Esophagus squamous epithelium (tissue), 5 donors: Measurements from ENCODE around the gene LYRM2. TPM values are rescaled to one million over a fixed set of nuclear protein-coding genes. Genes with fewer than 3 reads are reported as not detected.

Source experiments
- DNase-seq: peaks from one replicate; lab custom pipeline; 2025; lab: John Stamatoyannopoulos, UW
- H3K27ac ChIP-seq, 4 donors: fragments of 200-600 bp; sonication (generic); one replicate each; pipeline ENCODE4 v1.5.1; 2016 to 2019; ENCODE audit warnings: mild to moderate bottlenecking in 1 of 4
- H3K27me3 ChIP-seq, 4 donors: fragments of 200-600 bp; sonication (generic); 1 replicate in 3 of 4; 2 replicates in 1 of 4; pipeline versions ENCODE4 v1.5.1 to v1.6.0; 2017 to 2021; ENCODE audit warnings: antibody characterized with exemption in 1 of 4
- H3K36me3 ChIP-seq, 3 donors: fragments of 200-600 bp; sonication (generic); one replicate each; pipeline ENCODE4 v1.5.1; 2016 to 2019
- H3K4me1 ChIP-seq, 3 donors: fragments of 200-600 bp; sonication (generic); one replicate each; pipeline ENCODE4 v1.5.1; 2017 to 2019
- H3K4me3 ChIP-seq, 4 donors: fragments of 200-600 bp; sonication (generic); 1 replicate in 3 of 4; 2 replicates in 1 of 4; pipeline ENCODE4 v1.5.1; 2016 to 2019; ENCODE audit warnings: mild to moderate bottlenecking in 2 of 4, moderate library complexity in 1 of 4
- H3K9me3 ChIP-seq, 3 donors: fragments of 200-600 bp; sonication (generic); one replicate each; pipeline ENCODE4 v1.5.1; 2016 to 2019
- POLR2A ChIP-seq, 4 donors: fragments of 450-650 bp; IDR thresholded peaks; one replicate each; pipeline ENCODE4 v1.6.1; 2017; ENCODE audit warnings: antibody characterized with exemption in 4 of 4, mild to moderate bottlenecking in 4 of 4, moderate library complexity in 3 of 4
- WGBS, 2 donors: methylation state at CpG; one replicate each; pipeline ENCODE4 v1.1.5; 2018; 5-methylcytosine and 5-hydroxymethylcytosine counted together
- intact Hi-C: fragments of 100-400 bp; cut with DNase I; formaldehyde crosslinking; loops from one replicate; pipeline ENCODE4 v1.15.0; 2022
- total RNA-seq, 4 donors: library from RNA; depleted of rRNA; stranded (reverse); fragments of >200 nt; gene quantifications; one replicate each; pipeline ENCODE4 v1.1.0, GENCODE V29; 2016
- TF ChIP-seq, protein P1 (sequence below), 6 experiments: fragments of 450-650 bp in 4 of 6; fragments of 200-600 bp in 2 of 6; sonication (generic) in 2 of 6; IDR thresholded peaks; one replicate each; pipeline ENCODE4 v1.5.1; 2016 to 2019; ENCODE audit warnings: antibody characterized with exemption in 6 of 6, mild to moderate bottlenecking in 4 of 6, moderate library complexity in 4 of 6
- donor health status: DM: yes; HTN: yes; CAD: no.

Gene LYRM2
- total RNA-seq, 4 donors from 2014 or later: 4.6 to 16.6 (median 15.1) TPM

DNA sequence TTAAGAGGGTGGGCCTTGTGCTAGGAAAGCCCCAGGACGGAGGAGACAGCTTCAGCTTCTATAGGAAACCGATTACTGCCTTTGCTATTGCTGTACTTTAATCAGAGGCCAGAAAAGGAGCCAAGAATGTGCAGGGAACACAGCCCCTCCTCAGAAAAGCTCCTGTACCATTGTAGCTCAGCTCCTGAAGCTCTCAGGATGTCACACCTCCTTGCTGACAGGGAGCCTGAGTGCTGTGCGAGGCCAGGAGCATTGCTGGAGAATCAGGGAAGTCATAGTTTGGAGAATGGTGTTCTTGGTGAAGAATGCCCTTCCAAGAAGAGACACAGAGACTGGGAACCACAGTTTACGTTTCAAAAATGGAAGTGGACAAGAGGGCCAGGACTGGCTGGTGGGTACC lies 46.8 kb downstream of the LYRM2 start:
- no peak for DNase-seq
- no peak for TF ChIP-seq POLR2A (IDR thresholded peaks at IDR 0.05)
- TF ChIP-seq, protein P1, sequence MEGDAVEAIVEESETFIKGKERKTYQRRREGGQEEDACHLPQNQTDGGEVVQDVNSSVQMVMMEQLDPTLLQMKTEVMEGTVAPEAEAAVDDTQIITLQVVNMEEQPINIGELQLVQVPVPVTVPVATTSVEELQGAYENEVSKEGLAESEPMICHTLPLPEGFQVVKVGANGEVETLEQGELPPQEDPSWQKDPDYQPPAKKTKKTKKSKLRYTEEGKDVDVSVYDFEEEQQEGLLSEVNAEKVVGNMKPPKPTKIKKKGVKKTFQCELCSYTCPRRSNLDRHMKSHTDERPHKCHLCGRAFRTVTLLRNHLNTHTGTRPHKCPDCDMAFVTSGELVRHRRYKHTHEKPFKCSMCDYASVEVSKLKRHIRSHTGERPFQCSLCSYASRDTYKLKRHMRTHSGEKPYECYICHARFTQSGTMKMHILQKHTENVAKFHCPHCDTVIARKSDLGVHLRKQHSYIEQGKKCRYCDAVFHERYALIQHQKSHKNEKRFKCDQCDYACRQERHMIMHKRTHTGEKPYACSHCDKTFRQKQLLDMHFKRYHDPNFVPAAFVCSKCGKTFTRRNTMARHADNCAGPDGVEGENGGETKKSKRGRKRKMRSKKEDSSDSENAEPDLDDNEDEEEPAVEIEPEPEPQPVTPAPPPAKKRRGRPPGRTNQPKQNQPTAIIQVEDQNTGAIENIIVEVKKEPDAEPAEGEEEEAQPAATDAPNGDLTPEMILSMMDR (IDR thresholded peaks at IDR 0.05): no peak
- intact Hi-C loops: no loop called here
- no peaks in the 10 kb centered on the region for H3K9me3 ChIP-seq
- WGBS, 2 donors: 92 to 100% methylated on average over 2 to 3 of the region's 4 CpGs
- H3K4me3 ChIP-seq: no peak overlapping the region
- no peak overlapping the region for H3K27ac ChIP-seq
- H3K36me3 ChIP-seq: no peaks in the 10 kb centered on the region
- H3K4me1 ChIP-seq: no peaks in the 10 kb centered on the region
- H3K27me3 ChIP-seq: no peaks in the 10 kb centered on the region

DNA sequence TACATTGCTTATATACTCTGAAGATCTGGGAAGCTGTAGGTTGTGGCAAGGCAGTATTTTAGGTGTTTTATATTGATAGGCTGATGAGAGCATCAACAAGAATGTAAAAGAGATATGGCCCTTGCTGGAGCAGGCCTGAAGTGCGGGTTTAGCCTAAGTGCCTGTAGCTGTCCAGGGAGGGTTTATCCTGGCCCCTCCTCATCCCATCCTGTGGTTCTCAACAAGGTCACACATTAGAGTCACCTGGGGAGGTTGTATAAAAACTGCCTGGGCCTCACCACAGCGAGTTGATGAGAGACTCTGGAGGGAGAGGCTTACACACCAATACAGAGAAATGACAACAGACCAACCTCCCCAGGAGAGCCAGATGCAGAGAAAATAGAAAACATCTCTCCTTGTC lies 48.4 kb downstream of the LYRM2 start:
- no peak for TF ChIP-seq POLR2A (IDR thresholded peaks at IDR 0.05)
- TF ChIP-seq, protein P1 (IDR thresholded peaks at IDR 0.05): no peak
- intact Hi-C loops: no loop called here
- no peaks in the 10 kb centered on the region for H3K4me1 ChIP-seq
- no peak overlapping the region for H3K4me3 ChIP-seq
- no peak overlapping the region for H3K27ac ChIP-seq
- no peak for DNase-seq
- H3K9me3 ChIP-seq: no peaks in the 10 kb centered on the region
- no peaks in the 10 kb centered on the region for H3K27me3 ChIP-seq
- 63 to 100% methylated on average over 1 to 2 of the region's 2 CpGs for WGBS, 2 donors
- no peaks in the 10 kb centered on the region for H3K36me3 ChIP-seq

DNA sequence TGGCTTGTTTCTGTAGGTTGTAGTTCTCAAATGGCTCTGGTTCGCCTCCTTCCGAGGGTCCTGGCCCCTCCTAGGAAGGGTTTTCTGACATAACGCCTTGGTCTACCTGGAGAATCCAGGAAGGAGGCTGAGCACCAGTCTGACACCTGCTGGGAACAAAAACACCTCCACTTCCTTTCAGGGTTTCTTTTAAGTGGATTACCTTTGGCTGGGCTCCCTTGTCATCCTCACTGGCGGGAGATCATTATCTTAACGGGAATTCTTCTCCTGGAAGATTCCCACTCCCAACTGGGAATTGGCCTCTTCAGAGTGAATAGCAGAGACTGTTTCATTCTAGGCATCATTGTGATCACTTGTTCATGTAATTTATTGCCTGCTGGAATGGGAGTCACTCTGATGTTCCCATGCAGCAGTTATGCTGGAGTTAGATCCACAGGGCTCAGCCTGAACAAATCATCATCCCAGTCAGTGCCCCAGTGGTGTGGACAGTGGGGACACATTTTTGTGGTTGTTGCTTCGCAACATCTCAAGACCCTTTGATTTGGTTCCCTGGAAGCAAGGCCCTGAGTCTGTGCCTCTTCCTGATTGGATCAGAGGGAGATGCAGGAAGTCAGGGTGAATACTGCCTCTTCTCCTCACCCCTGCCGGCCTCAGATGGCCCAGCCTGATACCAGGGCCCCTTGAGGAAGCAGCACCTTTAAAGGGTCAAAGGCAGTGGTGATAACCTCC lies 49.1 kb downstream of the LYRM2 start:
- no peaks in the 10 kb centered on the region for H3K4me1 ChIP-seq
- H3K27me3 ChIP-seq: no peaks in the 10 kb centered on the region
- H3K36me3 ChIP-seq: no peaks in the 10 kb centered on the region
- TF ChIP-seq, protein P1 (IDR thresholded peaks at IDR 0.05): no peak
- TF ChIP-seq POLR2A (IDR thresholded peaks at IDR 0.05): no peak
- no peaks in the 10 kb centered on the region for H3K9me3 ChIP-seq
- H3K27ac ChIP-seq: no peak overlapping the region
- H3K4me3 ChIP-seq: no peak overlapping the region
- DNase-seq: no peak
- 71 to 72% methylated on average over 3 to 7 of the region's 7 CpGs for WGBS, 2 donors
- intact Hi-C loops: no loop called here

DNA sequence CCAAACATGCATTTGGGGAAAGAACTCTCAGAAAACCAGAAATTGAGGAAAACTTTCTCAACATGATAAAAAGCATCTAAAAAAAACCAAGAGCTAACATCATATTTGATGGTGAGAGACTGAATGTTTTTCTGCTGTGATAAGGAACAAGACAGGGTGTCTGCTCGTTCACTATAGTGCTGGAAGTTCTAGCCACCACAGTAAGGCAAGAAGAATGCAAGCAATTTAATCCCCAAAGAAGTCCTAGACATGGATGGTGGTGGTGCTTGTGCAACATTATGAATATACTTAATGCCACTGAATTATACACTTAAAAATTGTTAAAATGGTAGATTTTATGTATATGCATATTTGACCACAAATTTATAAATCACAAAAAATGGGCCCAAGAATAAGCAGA lies 53.4 kb downstream of the LYRM2 start:
- Histone ChIP-seq H3K4me1 (no peaks in the 10 kb centered on the region), H3K4me3 (no peak overlapping the region), H3K27ac (no peak overlapping the region), H3K36me3 (no peaks in the 10 kb centered on the region), H3K9me3 (no peaks in the 10 kb centered on the region), H3K27me3 (no peaks in the 10 kb centered on the region)
- no peak for DNase-seq
- TF ChIP-seq POLR2A (IDR thresholded peaks at IDR 0.05): no peak
- TF ChIP-seq, protein P1 (IDR thresholded peaks at IDR 0.05): no peak
- 56 to 83% methylated on average over 1 of the region's 1 CpG for WGBS, 2 donors
- intact Hi-C loops: no loop called here

DNA sequence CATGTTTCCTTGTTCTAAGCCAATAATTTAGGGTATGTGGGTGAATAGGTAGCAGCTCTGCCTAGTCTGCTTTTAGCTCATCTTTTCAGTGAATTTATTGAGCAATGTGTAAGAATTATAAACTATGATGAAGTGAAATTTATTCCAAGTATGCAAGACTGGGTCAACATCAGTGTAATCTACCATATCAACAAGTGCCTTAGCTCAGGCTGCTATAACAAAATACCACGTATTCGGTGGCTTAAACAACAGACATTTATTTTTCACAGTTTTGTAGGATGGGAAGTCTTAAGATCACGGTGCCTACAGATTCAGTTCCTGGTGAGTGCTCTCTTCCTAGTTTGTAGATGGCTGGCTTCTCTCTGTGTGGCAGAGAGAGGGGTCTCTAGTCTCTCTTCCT lies 54.0 kb downstream of the LYRM2 start:
- 86 to 94% methylated on average over 3 of the region's 3 CpGs for WGBS, 2 donors
- Histone ChIP-seq H3K27ac (no peak overlapping the region), H3K4me1 (no peaks in the 10 kb centered on the region), H3K36me3 (no peaks in the 10 kb centered on the region), H3K27me3 (no peaks in the 10 kb centered on the region), H3K9me3 (no peaks in the 10 kb centered on the region), H3K4me3 (no peak overlapping the region)
- TF ChIP-seq, protein P1 (IDR thresholded peaks at IDR 0.05): no peak
- TF ChIP-seq POLR2A (IDR thresholded peaks at IDR 0.05): no peak
- DNase-seq: no peak
- intact Hi-C loops: no loop called here
